GM12872 (cell line): ENCODE data around the gene MYO10.

Source experiments
- CTCF ChIP-seq: IDR thresholded peaks from 3 replicates; pipeline ENCODE4 v1.5.1; 2011; ENCODE audit warnings: low read depth, mild to moderate bottlenecking, low read length, moderate library complexity; ENCODE audit not compliant: insufficient read depth

Gene MYO10

GRCh38 chr5:16826379-16827125, 109.5 kb downstream of the MYO10 start:
- no peak for TF ChIP-seq CTCF

GRCh38 chr5:16819522-16820167, 116.4 kb downstream of the MYO10 start:
- TF ChIP-seq CTCF: no peak

- TF ChIP-seq CTCF: no peak
Observed at GRCh38 chr5:16815432-16815831, 120.7 kb downstream of the MYO10 start.

- TF ChIP-seq CTCF: no peak
Observed at GRCh38 chr5:16812911-16813310, 123.2 kb downstream of the MYO10 start.

GRCh38 chr5:16812448-16812847, 123.6 kb downstream of the MYO10 start:
- no peak for TF ChIP-seq CTCF

- no peak for TF ChIP-seq CTCF
Observed at GRCh38 chr5:16810208-16810854, 125.8 kb downstream of the MYO10 start.

GRCh38 chr5:16809395-16810207, 126.5 kb downstream of the MYO10 start:
- TF ChIP-seq CTCF: no peak
